H1 (cell line): Measurements from ENCODE around the gene HTR6. TPM values are rescaled to one million over a fixed set of nuclear protein-coding genes. Genes with fewer than 3 reads are reported as not detected.

Source experiments
- CHD1 ChIP-seq: IDR thresholded peaks from 2 replicates; pipeline ENCODE4 v1.6.1; 2012; ENCODE audit warnings: low read depth, low read length, improper control_type of control experiment
- EZH2 ChIP-seq: fragments of 200-600 bp; sonication (generic); IDR thresholded peaks from 2 replicates; pipeline ENCODE4 v1.7.1; 2012; ENCODE audit warnings: low read depth, mild to moderate bottlenecking, moderate library complexity, low read length, inconsistent platforms; ENCODE audit not compliant: severe bottlenecking
- HDAC2 ChIP-seq, 2 experiments: fragments of 300-600 bp in 1 of 2; sonication (generic) in 1 of 2; IDR thresholded peaks; 2 replicates each; pipeline ENCODE4 v1.6.1; 2011 to 2012; ENCODE audit warnings: low read depth in 2 of 2, low read length in 2 of 2, mild to moderate bottlenecking in 2 of 2, moderate library complexity in 2 of 2, borderline replicate concordance in 1 of 2, inconsistent platforms in 1 of 2
- RNF2 ChIP-seq: fragments of 200-900, 300-1000 bp; sonication (generic); IDR thresholded peaks from 2 replicates; pipeline ENCODE4 v1.7.1; 2016; ENCODE audit warnings: borderline replicate concordance, low read depth, mild to moderate bottlenecking, antibody characterized with exemption, low read length; ENCODE audit not compliant: poor library complexity, severe bottlenecking; ENCODE audit errors: missing control alignments
- SP2 ChIP-seq: IDR thresholded peaks from 2 replicates; pipeline ENCODE4 v1.6.1; 2012; ENCODE audit warnings: mild to moderate bottlenecking, low read length, inconsistent platforms
- SUZ12 ChIP-seq: fragments of 200-600 bp; sonication (generic); IDR thresholded peaks from 2 replicates; pipeline ENCODE4 v1.6.1; 2012; ENCODE audit warnings: mild to moderate bottlenecking, inconsistent platforms, low read length, moderate library complexity, mixed read lengths
- TEAD4 ChIP-seq: IDR thresholded peaks from 2 replicates; pipeline ENCODE4 v1.6.1; 2012; ENCODE audit warnings: low read depth, low read length, inconsistent platforms, mixed read lengths
- polyA plus RNA-seq, 7 experiments: library from polyadenylated mRNA; depleted of rRNA in 3 of 7; stranded (reverse) in 5 of 7; unstranded in 2 of 7; fragments of >200 nt in 5 of 7; fragments of 200-250 nt in 2 of 7; gene quantifications; 1 replicate in 5 of 7; 2 replicates in 1 of 7; 4 replicates in 1 of 7; pipeline versions ENCODE4 v1.2.1 to v1.2.3, GENCODE V29; 2011 to 2013; ENCODE audit warnings: missing spikeins in 2 of 7, mixed read lengths in 2 of 7
- total RNA-seq: library from RNA; stranded (reverse); fragmentation: NEBNext Ultra II Directional; extraction: Animal tissue kit (Norgen Biotek cat#: 25700); gene quantifications from 2 replicates; pipeline ENCODE4 v1.2.1, GENCODE V29; 2021
- TF ChIP-seq, protein P1 (sequence below): IDR thresholded peaks from 2 replicates; pipeline ENCODE4 v1.6.1; 2011; ENCODE audit warnings: low read length, improper control_type of control experiment

HTR6 gene
- total and polyA plus RNA-seq, 2 of the 8 experiments (the other 6 are each of a cell fraction or from before 2014, with no cell fraction given) = 0.76 to 0.95 TPM

- TF ChIP-seq SUZ12 = no peak
- no peak for TF ChIP-seq RNF2
- TF ChIP-seq, protein P1, sequence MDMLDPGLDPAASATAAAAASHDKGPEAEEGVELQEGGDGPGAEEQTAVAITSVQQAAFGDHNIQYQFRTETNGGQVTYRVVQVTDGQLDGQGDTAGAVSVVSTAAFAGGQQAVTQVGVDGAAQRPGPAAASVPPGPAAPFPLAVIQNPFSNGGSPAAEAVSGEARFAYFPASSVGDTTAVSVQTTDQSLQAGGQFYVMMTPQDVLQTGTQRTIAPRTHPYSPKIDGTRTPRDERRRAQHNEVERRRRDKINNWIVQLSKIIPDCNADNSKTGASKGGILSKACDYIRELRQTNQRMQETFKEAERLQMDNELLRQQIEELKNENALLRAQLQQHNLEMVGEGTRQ = no peak
- no peak for TF ChIP-seq EZH2
- no peak for TF ChIP-seq CHD1
- no peak for TF ChIP-seq HDAC2 (IDR thresholded peaks at IDR 0.05; ENCODE audit: borderline replicate concordance in 1 of 2, low read depth in 2 of 2, low read length in 2 of 2)
- TF ChIP-seq TEAD4 = no peak
- no peak for TF ChIP-seq SP2
These were observed 9.0 kb upstream of the HTR6 start (continued) for GRCh38 chr1:19655718-19656080.
